ENCODE measurements around the gene LDLRAD1. TPM values are rescaled to one million over a fixed set of nuclear protein-coding genes. Genes with fewer than 3 reads are reported as not detected.
"Not testable (repeated sequence)": the region's sequence is repeated elsewhere in the genome, so short reads cannot be mapped to it uniquely, and the experiment has no call there.

The LDLRAD1 gene
- total and polyA plus RNA-seq, 10 of the 15 experiments (the other 5 are each of a cell fraction or from before 2014, with no cell fraction given): not detected

DNA sequence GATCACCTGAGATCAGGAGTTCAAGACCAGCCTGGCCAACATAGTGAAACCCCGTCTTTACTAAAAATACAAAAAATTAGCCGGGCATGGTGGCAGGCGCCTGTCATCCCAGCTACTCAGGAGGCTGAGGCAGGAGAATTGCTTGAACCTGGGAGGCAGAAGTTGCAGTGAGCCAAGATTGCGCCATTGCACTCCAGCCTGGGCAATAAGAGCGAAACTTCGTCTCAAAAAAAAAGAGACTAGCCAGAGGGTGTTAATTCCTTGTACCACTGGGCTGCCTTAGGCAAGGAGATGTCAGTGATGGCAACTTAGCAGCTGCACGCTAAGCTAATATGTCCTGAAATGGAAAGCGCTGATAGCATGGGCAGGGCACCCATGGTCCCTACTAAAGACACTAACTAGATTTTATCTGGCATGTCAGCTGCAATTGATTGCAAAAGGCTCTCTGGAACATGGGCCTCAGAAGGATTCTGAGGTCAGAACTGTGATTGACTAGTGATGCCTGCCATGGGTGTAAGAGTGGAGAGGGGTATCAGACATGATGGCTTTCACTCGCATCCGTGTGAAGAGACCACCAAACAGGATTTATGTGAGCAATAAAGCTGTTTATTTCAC lies 1.7 kb upstream of the LDLRAD1 start:
- WGBS (ENCODE audit: insufficient coverage, insufficient replicate concordance, low lambda C conversion rate, missing lambda C conversion rate): 68% methylated on average over 10 of the region's 10 CpGs
- H3K27me3 ChIP-seq (replicated peaks in 1 of 2; ENCODE audit: control insufficient read depth in 2 of 2, insufficient read depth in 2 of 2, low read length in 1 of 2); H2AFZ ChIP-seq (ENCODE audit: control insufficient read depth, low read depth, low read length); H3K4me2 ChIP-seq (ENCODE audit: control insufficient read depth, insufficient read depth); RAD21 ChIA-PET (ENCODE audit: unreplicated experiment); BruUV-seq (replicated peaks); H3K9ac ChIP-seq (ENCODE audit: control insufficient read depth, insufficient read depth, low read length); FAIRE-seq; intact Hi-C loops (cut with micrococcal nuclease; ENCODE audit: unreplicated experiment); POLR2A ChIA-PET; H4K20me1 ChIP-seq (ENCODE audit: control insufficient read depth, insufficient read depth); in situ Hi-C loops (cut with MboI); H3K9me3 ChIP-seq (replicated peaks; ENCODE audit: control insufficient read depth, insufficient read depth, low read length); H3K79me2 ChIP-seq (ENCODE audit: control insufficient read depth, insufficient read depth, low read length); DNase-seq (ENCODE audit: low read depth, low spot score); CTCF ChIA-PET; H3K27ac ChIP-seq (ENCODE audit: control insufficient read depth, insufficient read depth); H3K4me3 ChIP-seq; ATAC-seq; H3K36me3 ChIP-seq (ENCODE audit: control insufficient read depth in 2 of 2, insufficient read depth in 2 of 2, low read length in 1 of 2); SMC1A ChIA-PET (ENCODE audit: uncharacterized antibody, unreplicated experiment); H3K4me1 ChIP-seq (ENCODE audit: control insufficient read depth, insufficient read depth, low read length): not testable (repeated sequence)

DNA sequence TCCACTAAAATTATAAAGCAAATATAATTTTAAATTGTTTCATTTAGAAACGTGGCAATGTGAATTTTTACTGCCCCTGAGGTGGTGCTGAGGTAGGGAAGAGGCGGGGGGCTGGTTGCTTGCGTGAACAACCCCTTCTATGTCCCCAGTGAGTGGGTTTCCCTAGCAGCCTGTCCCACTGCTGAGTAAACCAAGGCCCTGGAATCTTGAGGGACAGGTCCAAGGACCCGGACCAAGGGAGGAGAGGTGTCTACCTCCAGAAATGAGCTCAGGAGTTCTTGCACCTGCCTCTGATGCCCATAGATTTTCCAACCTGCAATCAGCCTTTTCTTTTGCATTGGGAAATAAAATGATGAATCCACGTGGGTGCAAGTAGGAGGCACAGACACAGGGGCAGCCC lies 649 bp upstream of the LDLRAD1 start:
- Histone ChIP-seq H2AFZ (ENCODE audit: control insufficient read depth, low read depth, low read length) (no peak overlapping the region), H3K27ac (ENCODE audit: control insufficient read depth, insufficient read depth) (no peak overlapping the region), H3K27me3 (replicated peaks in 1 of 2; ENCODE audit: control insufficient read depth in 2 of 2, insufficient read depth in 2 of 2, low read length in 1 of 2) (no peaks in the 10 kb centered on the region; a peak in 2 of 4 replicates), H3K4me3 (no peak overlapping the region), H3K9ac (ENCODE audit: control insufficient read depth, insufficient read depth, low read length) (no peak overlapping the region), H4K20me1 (ENCODE audit: control insufficient read depth, insufficient read depth) (no peaks in the 10 kb centered on the region), H3K4me1 (ENCODE audit: control insufficient read depth, insufficient read depth, low read length) (no peaks in the 10 kb centered on the region), H3K9me3 (replicated peaks; ENCODE audit: control insufficient read depth, insufficient read depth, low read length) (no peaks in the 10 kb centered on the region), H3K79me2 (ENCODE audit: control insufficient read depth, insufficient read depth, low read length) (no peaks in the 10 kb centered on the region), H3K4me2 (ENCODE audit: control insufficient read depth, insufficient read depth) (no peak overlapping the region), H3K36me3 (ENCODE audit: control insufficient read depth in 2 of 2, insufficient read depth in 2 of 2, low read length in 1 of 2) (no peaks in the 10 kb centered on the region)
- in situ Hi-C loops (cut with MboI): no loop called here
- ChIA-PET CTCF (interaction anchor here (0.6 kb wide), 2 partner anchors 14 to 923 kb away, joined by 3 read pairs; no protein-coding TSS in a partner anchor), RAD21 (ENCODE audit: unreplicated experiment) (interaction anchor here (1.0 kb wide), 1 partner anchor 10 kb away, joined by 3 read pairs; no protein-coding TSS in a partner anchor), POLR2A (no interaction called here), SMC1A (ENCODE audit: uncharacterized antibody, unreplicated experiment) (no interaction called here)
- DNase-seq (ENCODE audit: low read depth, low spot score) (no peak), FAIRE-seq (no peak), ATAC-seq (no peak)
- WGBS (ENCODE audit: insufficient coverage, insufficient replicate concordance, low lambda C conversion rate, missing lambda C conversion rate): 33% methylated on average over 5 of the region's 5 CpGs
- no TSS peak for BruUV-seq (replicated peaks)
- intact Hi-C loops (cut with micrococcal nuclease; ENCODE audit: unreplicated experiment): no loop called here
- TF ChIP-seq, protein P1, sequence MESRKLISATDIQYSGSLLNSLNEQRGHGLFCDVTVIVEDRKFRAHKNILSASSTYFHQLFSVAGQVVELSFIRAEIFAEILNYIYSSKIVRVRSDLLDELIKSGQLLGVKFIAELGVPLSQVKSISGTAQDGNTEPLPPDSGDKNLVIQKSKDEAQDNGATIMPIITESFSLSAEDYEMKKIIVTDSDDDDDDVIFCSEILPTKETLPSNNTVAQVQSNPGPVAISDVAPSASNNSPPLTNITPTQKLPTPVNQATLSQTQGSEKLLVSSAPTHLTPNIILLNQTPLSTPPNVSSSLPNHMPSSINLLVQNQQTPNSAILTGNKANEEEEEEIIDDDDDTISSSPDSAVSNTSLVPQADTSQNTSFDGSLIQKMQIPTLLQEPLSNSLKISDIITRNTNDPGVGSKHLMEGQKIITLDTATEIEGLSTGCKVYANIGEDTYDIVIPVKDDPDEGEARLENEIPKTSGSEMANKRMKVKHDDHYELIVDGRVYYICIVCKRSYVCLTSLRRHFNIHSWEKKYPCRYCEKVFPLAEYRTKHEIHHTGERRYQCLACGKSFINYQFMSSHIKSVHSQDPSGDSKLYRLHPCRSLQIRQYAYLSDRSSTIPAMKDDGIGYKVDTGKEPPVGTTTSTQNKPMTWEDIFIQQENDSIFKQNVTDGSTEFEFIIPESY (IDR thresholded peaks at IDR 0.05): no peak
- TF ChIP-seq CBFB (IDR thresholded peaks at IDR 0.05; ENCODE audit: low read depth): no peak
- TF ChIP-seq RB1 (IDR thresholded peaks at IDR 0.05; ENCODE audit: borderline replicate concordance): no peak
- TF ChIP-seq POU2F2 (IDR thresholded peaks at IDR 0.05; ENCODE audit: borderline replicate concordance, low read depth, low read length): no peak
- no peak for TF ChIP-seq STAT1 (conservative IDR thresholded peaks at IDR 0.05)
- TF ChIP-seq, protein P2, sequence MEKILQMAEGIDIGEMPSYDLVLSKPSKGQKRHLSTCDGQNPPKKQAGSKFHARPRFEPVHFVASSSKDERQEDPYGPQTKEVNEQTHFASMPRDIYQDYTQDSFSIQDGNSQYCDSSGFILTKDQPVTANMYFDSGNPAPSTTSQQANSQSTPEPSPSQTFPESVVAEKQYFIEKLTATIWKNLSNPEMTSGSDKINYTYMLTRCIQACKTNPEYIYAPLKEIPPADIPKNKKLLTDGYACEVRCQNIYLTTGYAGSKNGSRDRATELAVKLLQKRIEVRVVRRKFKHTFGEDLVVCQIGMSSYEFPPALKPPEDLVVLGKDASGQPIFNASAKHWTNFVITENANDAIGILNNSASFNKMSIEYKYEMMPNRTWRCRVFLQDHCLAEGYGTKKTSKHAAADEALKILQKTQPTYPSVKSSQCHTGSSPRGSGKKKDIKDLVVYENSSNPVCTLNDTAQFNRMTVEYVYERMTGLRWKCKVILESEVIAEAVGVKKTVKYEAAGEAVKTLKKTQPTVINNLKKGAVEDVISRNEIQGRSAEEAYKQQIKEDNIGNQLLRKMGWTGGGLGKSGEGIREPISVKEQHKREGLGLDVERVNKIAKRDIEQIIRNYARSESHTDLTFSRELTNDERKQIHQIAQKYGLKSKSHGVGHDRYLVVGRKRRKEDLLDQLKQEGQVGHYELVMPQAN (conservative IDR thresholded peaks at IDR 0.05): no peak
- TF ChIP-seq SMAD1 (IDR thresholded peaks at IDR 0.05; ENCODE audit: low read depth, partially characterized antibody): no peak
- no peak for TF ChIP-seq NFYB (IDR thresholded peaks at IDR 0.05; ENCODE audit: insufficient read depth, low read depth, low read length)
- TF ChIP-seq, protein P3, sequence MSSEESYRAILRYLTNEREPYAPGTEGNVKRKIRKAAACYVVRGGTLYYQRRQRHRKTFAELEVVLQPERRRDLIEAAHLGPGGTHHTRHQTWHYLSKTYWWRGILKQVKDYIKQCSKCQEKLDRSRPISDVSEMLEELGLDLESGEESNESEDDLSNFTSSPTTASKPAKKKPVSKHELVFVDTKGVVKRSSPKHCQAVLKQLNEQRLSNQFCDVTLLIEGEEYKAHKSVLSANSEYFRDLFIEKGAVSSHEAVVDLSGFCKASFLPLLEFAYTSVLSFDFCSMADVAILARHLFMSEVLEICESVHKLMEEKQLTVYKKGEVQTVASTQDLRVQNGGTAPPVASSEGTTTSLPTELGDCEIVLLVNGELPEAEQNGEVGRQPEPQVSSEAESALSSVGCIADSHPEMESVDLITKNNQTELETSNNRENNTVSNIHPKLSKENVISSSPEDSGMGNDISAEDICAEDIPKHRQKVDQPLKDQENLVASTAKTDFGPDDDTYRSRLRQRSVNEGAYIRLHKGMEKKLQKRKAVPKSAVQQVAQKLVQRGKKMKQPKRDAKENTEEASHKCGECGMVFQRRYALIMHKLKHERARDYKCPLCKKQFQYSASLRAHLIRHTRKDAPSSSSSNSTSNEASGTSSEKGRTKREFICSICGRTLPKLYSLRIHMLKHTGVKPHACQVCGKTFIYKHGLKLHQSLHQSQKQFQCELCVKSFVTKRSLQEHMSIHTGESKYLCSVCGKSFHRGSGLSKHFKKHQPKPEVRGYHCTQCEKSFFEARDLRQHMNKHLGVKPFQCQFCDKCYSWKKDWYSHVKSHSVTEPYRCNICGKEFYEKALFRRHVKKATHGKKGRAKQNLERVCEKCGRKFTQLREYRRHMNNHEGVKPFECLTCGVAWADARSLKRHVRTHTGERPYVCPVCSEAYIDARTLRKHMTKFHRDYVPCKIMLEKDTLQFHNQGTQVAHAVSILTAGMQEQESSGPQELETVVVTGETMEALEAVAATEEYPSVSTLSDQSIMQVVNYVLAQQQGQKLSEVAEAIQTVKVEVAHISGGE (CRISPR knock-in tag; IDR thresholded peaks at IDR 0.05): no peak
